WI38 (cell line): ENCODE results near the gene KDM6A.
"Not testable (repeated sequence)": the region's sequence is repeated elsewhere in the genome, so short reads cannot be mapped to it uniquely, and the experiment has no call there.

ENCODE experiments used
- H3K4me3 ChIP-seq: 2 replicates; pipeline ENCODE4 v1.5.1; 2011; ENCODE audit warnings: low read depth, mild to moderate bottlenecking, control low read depth, low read length
- CTCF ChIP-seq: IDR thresholded peaks from 2 replicates; pipeline ENCODE4 v1.5.1; 2012; ENCODE audit warnings: low read depth, mild to moderate bottlenecking, control low read depth, low read length

KDM6A gene

DNA sequence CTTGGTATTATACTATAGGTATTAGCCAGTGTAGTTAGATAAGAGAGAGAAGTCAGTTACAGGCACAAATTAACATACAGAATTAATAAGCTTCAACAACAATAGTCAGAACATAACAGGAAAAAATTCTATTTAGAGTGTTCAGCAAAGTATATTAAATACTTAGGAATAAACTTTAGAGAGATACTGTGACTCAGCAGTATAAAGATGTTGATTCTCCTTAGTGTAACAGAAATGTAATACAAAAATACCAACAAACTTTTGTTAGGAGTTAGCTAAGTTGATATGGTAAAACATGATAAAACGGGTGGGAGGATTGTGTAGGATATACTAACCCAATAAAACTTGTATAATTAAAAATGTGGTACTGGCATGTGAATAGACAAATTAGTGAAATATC lies 173.4 kb downstream of the KDM6A start:
- H3K4me3 ChIP-seq: no peak overlapping the region
- no peak for TF ChIP-seq CTCF

- no peak overlapping the region for H3K4me3 ChIP-seq
- no peak for TF ChIP-seq CTCF
These were observed 177.6 kb downstream of the KDM6A start for GRCh38 chrX:45050558-45050957.

- no peak for TF ChIP-seq CTCF
- H3K4me3 ChIP-seq: no peak overlapping the region
These were observed 183.6 kb downstream of the KDM6A start for GRCh38 chrX:45056428-45057145.

- not testable (repeated sequence) for H3K4me3 ChIP-seq
These were observed 186.9 kb downstream of the KDM6A start for GRCh38 chrX:45059906-45060305.

DNA sequence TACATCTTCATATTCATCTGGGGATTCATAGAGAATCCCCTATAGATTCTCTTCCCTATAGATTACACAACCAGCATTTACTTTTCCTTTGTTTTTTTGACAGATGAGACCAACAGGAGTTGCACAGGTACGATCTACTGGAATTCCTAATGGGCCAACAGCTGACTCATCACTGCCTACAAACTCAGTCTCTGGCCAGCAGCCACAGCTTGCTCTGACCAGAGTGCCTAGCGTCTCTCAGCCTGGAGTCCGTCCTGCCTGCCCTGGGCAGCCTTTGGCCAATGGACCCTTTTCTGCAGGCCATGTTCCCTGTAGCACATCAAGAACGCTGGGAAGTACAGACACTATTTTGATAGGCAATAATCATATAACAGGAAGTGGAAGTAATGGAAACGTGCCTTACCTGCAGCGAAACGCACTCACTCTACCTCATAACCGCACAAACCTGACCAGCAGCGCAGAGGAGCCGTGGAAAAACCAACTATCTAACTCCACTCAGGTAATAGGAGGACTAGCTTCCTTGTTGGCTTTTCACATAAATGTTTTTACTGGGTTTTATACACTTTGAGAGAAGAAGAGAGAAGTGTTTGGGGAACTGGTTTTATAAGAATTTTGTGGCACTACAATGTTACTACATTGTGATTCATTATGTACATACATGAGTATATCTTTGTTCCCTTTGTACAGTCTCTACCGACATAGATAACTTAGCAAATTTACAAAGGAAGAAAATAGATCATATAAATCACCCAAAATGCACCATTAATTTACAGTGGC lies 190.5 kb downstream of the KDM6A start:
- H3K4me3 ChIP-seq: no peak overlapping the region
- TF ChIP-seq CTCF: no peak

DNA sequence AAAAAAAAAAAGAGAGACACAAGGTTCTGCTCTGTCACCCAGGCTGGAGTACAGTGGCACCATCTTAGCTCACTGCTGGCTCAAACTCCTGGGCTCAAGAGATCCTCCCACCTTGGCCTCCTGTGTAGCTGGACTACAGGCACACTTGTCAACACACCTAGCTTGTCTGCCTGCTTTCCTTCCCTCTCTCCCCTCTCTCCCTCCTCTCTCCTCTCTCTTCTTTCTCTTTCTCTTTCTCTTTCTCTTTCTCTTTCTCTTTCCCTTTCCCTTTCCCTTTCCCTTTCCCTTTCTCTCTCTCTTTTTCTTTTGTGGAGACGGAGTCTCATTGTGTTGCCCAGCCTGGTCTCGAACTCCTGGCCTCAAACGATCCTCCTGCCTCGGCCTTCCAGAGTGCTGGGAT lies 195.6 kb downstream of the KDM6A start:
- TF ChIP-seq CTCF: no peak
- H3K4me3 ChIP-seq: no peak overlapping the region

DNA sequence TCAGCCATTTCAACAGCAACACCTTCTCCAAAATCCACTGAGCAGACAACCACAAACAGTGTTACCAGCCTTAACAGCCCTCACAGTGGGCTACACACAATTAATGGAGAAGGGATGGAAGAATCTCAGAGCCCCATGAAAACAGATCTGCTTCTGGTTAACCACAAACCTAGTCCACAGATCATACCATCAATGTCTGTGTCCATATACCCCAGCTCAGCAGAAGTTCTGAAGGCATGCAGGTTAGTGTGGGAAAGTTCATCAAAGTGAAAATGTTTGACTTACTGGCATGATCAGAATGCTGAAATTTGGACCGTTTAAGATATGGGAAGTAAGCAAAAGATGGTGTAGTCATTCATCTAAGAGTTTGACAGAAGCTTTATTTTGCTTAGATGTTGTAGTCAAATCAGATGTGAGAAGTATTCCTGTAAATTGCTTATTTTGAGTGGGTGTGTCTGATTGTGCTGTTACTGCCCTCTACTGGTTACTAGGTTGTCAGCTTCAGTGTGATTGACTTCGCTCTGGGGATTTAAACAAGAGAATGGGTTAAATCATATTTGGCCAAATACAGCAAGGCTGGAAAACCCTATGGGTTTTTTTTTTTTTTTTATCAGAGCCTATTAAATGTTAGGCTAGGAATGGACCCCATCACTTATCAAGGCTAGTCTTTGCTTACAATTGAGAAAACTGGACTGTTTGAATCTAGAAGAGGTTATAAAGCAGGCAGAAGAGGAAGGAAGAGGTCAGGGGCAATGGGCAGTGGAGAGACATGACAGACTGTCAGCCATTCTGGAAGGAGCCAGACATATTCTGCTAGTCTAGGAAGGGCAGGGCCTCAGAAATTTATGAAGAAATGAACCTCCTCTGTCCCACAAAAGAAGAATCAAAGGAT lies 197.4 kb downstream of the KDM6A start:
- H3K4me3 ChIP-seq: no peak overlapping the region
- TF ChIP-seq CTCF: peak; percentile 64

- not testable (repeated sequence) for H3K4me3 ChIP-seq
These were observed 200.0 kb downstream of the KDM6A start for GRCh38 chrX:45073011-45073410.
